Measurements from ENCODE around the gene EVA1A. TPM values are rescaled to one million over a fixed set of nuclear protein-coding genes. Genes with fewer than 3 reads are reported as not detected.

EVA1A gene
- total RNA-seq, 1 experiment from 2014 or later = 0.21 TPM

DNA sequence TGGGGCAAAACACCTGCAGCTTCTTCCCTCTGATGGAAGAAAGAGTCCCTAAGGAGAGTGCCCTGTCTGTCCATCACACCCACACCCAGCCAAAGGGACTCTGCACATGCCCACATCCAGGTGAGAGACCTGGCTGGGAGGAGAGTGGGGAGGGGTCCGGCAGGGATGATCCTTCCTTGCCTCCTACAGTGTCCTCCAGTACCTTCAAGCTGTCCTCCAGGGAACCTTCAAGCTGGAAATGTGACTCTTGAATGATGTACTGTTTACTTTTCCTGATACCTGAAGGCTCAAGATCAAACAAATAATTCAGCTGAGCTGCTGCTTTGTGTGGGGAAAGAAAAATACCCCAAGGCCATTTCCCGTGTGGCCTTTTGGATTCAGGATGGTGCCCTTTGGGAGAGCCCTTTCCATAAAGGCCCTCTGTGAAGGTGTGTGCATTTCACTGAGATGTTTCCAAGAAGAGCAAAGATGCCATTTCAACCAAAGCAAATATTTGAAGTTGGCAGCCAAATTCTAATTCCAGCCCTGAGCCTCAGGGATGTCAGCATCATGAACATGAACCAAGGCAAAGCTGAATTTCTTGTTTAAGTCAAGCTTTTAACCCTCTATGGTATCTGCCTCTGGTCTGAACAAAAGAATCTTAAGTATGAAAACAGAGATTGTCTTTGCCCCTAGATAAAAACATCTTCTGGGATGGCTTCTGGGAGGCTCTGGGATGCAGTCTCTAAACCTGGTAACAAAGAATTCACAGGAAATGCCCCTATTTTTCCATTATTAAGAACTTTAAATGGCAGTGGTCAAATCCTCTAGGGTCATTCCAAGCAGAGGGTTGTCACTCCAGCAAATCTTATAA is 11.1 kb downstream of the EVA1A start:
- ChIA-PET CTCF (no interaction called here), POLR2A (no interaction called here)
- Histone ChIP-seq H3K9me3 (ENCODE audit: control insufficient read depth, insufficient read depth, low read depth, low read length) (no peaks in the 10 kb centered on the region), H3K36me3 (ENCODE audit: control insufficient read depth, insufficient read depth, low read length) (no peaks in the 10 kb centered on the region), H3K27ac (ENCODE audit: low read length) (no peak overlapping the region), H3K27me3 (ENCODE audit: control insufficient read depth, insufficient read depth, low read length) (no peaks in the 10 kb centered on the region; the same call in 1 of the 2 replicates), H3K4me1 (ENCODE audit: control insufficient read depth, insufficient read depth, low read length) (no peaks in the 10 kb centered on the region), H3K4me3 (ENCODE audit: low read depth in 2 of 2, low read length in 2 of 2) (no peak overlapping the region)
- intact Hi-C loops (cut with micrococcal nuclease; ENCODE audit: unreplicated experiment) (no loop called here), in situ Hi-C loops (cut with HindIII; ENCODE audit: low pct_unique_long_range_greater_than_20kb, low sequenced_read_pairs) (no loop called here)
- TF ChIP-seq, protein P1, sequence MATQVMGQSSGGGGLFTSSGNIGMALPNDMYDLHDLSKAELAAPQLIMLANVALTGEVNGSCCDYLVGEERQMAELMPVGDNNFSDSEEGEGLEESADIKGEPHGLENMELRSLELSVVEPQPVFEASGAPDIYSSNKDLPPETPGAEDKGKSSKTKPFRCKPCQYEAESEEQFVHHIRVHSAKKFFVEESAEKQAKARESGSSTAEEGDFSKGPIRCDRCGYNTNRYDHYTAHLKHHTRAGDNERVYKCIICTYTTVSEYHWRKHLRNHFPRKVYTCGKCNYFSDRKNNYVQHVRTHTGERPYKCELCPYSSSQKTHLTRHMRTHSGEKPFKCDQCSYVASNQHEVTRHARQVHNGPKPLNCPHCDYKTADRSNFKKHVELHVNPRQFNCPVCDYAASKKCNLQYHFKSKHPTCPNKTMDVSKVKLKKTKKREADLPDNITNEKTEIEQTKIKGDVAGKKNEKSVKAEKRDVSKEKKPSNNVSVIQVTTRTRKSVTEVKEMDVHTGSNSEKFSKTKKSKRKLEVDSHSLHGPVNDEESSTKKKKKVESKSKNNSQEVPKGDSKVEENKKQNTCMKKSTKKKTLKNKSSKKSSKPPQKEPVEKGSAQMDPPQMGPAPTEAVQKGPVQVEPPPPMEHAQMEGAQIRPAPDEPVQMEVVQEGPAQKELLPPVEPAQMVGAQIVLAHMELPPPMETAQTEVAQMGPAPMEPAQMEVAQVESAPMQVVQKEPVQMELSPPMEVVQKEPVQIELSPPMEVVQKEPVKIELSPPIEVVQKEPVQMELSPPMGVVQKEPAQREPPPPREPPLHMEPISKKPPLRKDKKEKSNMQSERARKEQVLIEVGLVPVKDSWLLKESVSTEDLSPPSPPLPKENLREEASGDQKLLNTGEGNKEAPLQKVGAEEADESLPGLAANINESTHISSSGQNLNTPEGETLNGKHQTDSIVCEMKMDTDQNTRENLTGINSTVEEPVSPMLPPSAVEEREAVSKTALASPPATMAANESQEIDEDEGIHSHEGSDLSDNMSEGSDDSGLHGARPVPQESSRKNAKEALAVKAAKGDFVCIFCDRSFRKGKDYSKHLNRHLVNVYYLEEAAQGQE (IDR thresholded peaks at IDR 0.05; ENCODE audit: insufficient read depth in 1 of 2, low read depth in 2 of 2, low read length in 1 of 2) = no peak
- TF ChIP-seq POLR2AphosphoS5 (IDR thresholded peaks at IDR 0.05; ENCODE audit: low read depth, low read length) = no peak
- TF ChIP-seq TCF7L2 (IDR thresholded peaks at IDR 0.05; ENCODE audit: low read depth, low read length) = no peak
- TF ChIP-seq, protein P2, sequence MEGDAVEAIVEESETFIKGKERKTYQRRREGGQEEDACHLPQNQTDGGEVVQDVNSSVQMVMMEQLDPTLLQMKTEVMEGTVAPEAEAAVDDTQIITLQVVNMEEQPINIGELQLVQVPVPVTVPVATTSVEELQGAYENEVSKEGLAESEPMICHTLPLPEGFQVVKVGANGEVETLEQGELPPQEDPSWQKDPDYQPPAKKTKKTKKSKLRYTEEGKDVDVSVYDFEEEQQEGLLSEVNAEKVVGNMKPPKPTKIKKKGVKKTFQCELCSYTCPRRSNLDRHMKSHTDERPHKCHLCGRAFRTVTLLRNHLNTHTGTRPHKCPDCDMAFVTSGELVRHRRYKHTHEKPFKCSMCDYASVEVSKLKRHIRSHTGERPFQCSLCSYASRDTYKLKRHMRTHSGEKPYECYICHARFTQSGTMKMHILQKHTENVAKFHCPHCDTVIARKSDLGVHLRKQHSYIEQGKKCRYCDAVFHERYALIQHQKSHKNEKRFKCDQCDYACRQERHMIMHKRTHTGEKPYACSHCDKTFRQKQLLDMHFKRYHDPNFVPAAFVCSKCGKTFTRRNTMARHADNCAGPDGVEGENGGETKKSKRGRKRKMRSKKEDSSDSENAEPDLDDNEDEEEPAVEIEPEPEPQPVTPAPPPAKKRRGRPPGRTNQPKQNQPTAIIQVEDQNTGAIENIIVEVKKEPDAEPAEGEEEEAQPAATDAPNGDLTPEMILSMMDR (IDR thresholded peaks at IDR 0.05) = no peak
- TF ChIP-seq SIN3A (IDR thresholded peaks at IDR 0.05; ENCODE audit: borderline replicate concordance, insufficient read depth, low read depth, low read length) = no peak
- no TSS peak for BruUV-seq (replicated peaks)
- ATAC-seq (no peak), DNase-seq (ENCODE audit: low read depth, low spot score) (no peak)

DNA sequence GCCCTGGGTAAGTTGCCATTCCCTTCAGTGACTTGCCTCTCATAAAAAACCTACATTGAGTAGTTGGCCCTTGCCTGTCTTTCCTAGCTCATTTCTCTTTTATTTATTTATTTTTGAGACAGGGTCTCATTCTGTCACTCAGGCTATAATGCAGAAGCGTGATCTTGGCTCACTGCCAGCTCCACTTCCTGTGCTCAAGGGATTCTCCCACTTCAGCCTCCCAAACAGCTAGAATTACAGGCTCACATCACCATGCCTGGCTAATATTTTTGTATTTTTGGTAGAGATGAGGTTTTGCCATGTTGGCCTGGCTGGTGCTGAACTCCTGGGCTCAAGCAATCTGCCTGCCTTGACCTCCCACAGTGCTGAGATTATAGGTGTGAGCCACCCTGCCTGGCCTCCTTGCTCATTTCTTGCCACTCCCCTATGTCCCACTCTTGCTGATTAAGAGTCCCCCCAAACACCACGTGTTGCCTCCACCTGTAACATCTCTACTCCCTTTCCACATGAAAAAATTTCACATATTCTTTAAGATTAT is 12.6 kb downstream of the EVA1A start:
- in situ Hi-C loops (cut with HindIII; ENCODE audit: low pct_unique_long_range_greater_than_20kb, low sequenced_read_pairs) (no loop called here), intact Hi-C loops (cut with micrococcal nuclease; ENCODE audit: unreplicated experiment) (no loop called here)
- CTCF ChIA-PET = no interaction called here
- no peak for DNase-seq (ENCODE audit: low read depth, low spot score)
- TF ChIP-seq TCF7L2 (IDR thresholded peaks at IDR 0.05; ENCODE audit: low read depth, low read length) (no peak), SIN3A (IDR thresholded peaks at IDR 0.05; ENCODE audit: borderline replicate concordance, insufficient read depth, low read depth, low read length) (no peak), POLR2AphosphoS5 (IDR thresholded peaks at IDR 0.05; ENCODE audit: low read depth, low read length) (no peak)
- TF ChIP-seq, protein P2 (IDR thresholded peaks at IDR 0.05) = no peak
- TF ChIP-seq, protein P1 (IDR thresholded peaks at IDR 0.05; ENCODE audit: insufficient read depth in 1 of 2, low read depth in 2 of 2, low read length in 1 of 2) = no peak
- no peaks in the 10 kb centered on the region for H3K9me3 ChIP-seq (ENCODE audit: control insufficient read depth, insufficient read depth, low read depth, low read length)
- no peak for ATAC-seq
- BruUV-seq (replicated peaks) = no TSS peak
- H3K36me3 ChIP-seq (ENCODE audit: control insufficient read depth, insufficient read depth, low read length) = no peaks in the 10 kb centered on the region
- H3K27me3 ChIP-seq (ENCODE audit: control insufficient read depth, insufficient read depth, low read length) = no peaks in the 10 kb centered on the region; the same call in 1 of the 2 replicates
- POLR2A ChIA-PET = no interaction called here
- H3K4me1 ChIP-seq (ENCODE audit: control insufficient read depth, insufficient read depth, low read length) = no peaks in the 10 kb centered on the region
- H3K4me3 ChIP-seq (ENCODE audit: low read depth in 2 of 2, low read length in 2 of 2) = no peak overlapping the region
- no peak overlapping the region for H3K27ac ChIP-seq (ENCODE audit: low read length)

All from Panc1 (cell line).